Stimulated activated CD4-positive, alpha-beta T cell treated with anti-CD3 and anti-CD28 coated beads, Interleukin-15, amount 100 ng/mL, for 1 hour (primary cell): ENCODE results near the gene GAB3.

Experiments
- DNase-seq, 2 donors: peaks; one replicate each; pipeline ENCODE4 v3.0.0-alpha.2; 2020; ENCODE audit warnings: low read depth in 1 of 2, low spot score in 1 of 2

The GAB3 gene, protein sequence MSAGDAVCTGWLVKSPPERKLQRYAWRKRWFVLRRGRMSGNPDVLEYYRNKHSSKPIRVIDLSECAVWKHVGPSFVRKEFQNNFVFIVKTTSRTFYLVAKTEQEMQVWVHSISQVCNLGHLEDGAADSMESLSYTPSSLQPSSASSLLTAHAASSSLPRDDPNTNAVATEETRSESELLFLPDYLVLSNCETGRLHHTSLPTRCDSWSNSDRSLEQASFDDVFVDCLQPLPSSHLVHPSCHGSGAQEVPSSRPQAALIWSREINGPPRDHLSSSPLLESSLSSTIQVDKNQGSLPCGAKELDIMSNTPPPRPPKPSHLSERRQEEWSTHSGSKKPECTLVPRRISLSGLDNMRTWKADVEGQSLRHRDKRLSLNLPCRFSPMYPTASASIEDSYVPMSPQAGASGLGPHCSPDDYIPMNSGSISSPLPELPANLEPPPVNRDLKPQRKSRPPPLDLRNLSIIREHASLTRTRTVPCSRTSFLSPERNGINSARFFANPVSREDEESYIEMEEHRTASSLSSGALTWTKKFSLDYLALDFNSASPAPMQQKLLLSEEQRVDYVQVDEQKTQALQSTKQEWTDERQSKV

DNA sequence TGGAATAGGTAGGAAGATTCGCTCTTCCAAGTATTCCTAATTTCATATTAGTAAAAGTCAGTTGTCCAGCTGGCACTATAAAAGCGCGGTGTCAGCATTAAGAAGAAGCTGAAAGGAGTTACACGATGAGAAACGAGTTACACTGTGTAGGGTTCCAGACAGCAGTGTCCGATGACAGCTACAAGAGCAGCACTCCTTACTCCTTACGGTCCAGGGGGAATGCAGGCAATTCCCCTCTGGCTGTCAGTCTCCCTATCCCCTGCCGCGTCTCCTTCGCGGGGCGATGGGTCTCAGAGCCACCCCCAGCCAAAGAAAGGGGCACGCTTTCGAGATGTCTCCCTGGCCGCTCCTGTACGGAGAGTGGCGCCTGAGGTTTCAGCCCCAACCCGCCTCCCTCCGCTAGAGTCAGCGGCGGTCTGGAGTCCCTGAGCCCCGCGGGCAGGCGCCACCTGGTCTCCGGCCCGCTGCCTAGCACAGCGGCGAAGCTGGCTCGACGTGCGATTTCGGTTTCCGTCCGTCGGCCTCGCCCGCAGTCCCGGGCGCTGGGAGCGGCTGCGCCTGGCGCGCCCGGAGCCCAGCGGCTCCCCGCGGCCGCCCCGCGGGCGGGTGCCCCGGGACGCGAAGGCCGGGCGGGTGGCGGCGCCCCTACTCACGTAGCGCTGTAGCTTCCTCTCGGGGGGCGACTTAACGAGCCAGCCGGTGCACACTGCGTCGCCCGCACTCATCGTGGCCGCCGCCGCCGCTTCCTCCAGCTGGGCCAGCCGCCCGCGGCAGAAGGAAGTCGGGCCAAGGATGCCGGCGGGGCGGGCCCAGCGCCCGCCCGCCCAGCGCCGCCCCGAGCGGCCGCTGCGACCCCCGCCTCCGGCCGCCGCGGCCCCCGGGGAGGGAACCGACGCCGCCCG, at the start of gene GAB3:
Gene GAB3 (minus strand): TSS at position 777 of the 902 bp plus-strand sequence. CDS start 52 bp downstream, at position 725.
- no peak for DNase-seq

DNA sequence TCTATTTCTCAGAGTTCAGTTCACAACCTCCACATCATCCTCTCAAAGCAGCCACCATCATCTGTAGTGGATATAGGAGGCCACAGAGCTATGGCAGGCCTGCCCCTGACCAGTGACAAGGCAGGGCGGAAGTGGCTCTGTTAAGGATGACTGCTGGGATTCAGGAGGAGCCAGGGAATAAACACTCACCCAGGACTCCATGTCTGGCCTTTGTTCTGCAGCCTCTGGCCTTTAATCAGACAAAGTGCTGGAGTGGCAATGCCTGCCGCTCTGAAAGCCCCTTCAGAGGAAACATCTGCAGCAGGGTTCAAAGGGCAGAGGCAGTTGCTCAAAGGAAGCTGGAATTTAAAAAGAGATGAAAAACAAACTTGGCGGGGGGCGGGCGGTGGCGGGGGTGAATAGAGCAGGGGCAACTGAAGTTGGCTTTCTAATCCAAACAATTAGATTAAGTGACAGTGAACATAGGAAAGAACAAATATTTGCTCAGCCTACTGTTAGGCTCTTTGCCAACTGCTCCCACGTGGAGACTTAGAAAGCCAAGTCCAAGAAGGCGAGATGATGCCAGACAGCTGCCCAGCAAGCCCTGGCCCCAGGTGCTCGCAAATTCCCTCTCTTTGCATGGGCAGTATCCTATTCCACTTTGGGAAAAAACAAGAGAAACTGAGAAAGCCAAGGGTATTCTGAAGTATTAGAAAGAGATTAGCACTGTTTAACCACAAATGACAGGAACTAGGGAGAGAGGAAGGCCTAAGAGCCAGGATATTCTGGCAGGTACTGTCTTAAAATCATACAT, 48.9 kb upstream of the GAB3 start:
- no peak for DNase-seq

DNA sequence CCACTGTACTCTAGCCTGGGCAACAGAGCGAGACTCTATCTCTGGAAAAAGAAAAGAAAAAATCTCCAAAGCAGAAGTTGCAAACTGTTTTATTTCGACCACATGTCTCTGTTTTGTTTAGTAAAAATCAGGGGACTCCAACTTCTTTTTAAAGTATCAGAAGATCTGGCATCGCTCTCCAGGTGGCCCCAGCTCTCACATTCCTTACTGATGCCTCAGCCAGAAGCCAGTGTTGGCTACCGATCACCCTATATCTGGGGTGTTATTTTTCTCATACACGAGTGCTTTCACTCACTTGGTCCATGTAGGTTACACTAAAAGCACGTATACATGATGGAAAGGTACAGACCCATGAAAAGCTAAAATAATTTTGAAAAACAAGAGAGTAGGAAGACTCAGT, 46.1 kb upstream of the GAB3 start:
- no peak for DNase-seq

DNA sequence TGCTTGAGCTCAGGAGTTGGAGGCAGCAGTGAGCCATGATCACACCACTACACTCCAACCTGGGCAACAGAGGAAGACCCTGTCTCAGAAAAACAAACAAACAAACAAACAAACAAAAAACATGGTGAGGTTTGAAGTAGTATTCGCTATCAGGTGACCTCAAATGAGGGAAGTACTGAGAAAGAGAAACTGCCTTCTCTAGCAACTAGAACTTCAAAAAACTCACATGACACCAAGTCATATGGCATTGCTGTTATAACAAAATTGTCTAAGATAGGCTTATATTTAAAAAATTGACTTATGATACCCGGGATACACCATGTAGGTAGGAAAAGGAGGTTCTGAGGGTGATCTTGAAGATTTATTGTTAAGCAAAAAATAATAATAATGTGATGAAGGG, 44.1 kb upstream of the GAB3 start:
- DNase-seq = no peak

DNA sequence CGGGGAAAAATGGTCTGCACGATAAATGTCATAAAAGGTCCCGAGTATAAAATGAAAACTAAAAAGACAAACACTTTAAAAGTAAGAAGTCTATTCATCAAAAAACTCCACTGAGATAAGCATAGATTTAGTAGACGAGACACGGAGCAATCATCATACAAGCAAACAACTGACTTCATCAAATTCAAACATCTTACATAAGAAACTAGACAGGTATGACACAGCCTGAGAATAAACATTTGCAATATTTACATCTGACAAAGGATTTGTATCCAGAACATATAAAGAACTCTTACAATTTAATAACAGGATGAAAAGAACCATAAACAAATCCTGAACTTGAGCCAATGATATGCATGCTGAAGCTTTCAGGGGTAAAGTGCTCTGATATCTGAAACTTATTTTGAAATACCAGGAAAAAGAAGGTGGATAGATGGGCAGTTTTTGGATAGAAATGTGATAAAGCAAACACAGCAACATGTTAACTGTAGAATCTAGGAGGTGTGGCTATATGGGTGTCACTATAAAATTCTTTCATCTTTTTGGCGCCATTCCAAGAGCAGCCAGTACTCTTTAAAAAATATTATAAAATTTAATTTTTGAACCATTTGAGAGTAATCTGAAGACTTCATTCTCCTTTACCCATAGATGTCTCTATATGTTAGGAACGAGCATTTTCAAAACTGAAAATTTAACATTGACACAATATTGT, 42.4 kb upstream of the GAB3 start:
- no peak for DNase-seq

DNA sequence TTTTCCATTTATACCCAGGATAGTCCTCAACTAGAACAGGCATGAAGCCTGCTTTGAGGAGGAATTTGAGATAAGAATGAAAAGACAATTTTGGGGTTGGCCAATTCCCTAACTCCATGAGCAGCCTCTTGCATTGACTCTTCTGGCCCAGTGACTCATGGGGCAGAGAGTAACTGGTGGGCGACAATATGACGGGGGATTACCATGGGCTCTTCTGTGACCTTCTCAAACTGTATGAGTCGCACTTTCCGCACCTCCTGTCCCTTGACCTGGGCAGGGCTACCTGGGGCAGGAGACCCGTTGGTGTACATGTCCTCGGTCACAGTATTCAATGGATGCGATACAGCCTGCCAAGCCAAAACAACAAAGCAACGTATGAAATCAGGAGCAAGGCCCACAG, 41.1 kb upstream of the GAB3 start:
- DNase-seq = no peak

DNA sequence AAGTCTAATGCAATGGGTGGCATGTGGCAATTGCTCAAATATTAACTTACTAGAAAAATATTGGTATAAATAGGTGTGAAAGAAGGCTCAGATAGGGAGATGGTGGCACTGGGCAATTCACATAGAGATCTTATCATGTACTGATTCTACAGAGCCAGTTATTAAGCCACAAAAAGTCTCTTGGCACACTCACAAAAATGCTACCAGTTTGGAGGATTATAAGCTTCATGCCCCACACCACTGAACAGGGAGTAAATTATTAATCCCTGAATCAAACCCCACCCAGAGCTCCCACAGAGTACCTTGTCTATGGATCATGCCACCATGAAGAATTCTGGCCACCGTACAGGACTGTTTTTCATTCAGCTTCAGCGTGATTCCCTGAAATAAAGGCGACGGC, 40.6 kb upstream of the GAB3 start:
- DNase-seq = no peak

DNA sequence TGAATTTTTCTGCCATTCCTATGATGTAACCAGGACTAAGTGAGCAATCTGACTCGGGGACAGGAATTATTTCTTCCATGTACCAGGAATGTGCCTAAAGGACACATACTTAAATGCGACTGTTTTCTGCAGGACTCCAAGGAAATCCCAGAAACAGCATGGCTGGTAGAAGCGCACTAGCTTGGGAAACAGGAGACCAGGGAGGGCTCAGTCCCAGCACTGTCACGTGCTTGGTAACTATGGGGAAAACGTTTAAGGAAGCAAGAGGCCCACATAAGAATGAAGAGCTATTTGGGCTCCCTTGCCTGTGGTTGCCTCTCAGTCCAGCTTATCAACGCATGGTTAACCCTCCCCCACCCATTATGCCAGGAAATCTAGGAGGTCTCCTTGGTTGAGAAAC, 34.8 kb upstream of the GAB3 start:
- no peak for DNase-seq

DNA sequence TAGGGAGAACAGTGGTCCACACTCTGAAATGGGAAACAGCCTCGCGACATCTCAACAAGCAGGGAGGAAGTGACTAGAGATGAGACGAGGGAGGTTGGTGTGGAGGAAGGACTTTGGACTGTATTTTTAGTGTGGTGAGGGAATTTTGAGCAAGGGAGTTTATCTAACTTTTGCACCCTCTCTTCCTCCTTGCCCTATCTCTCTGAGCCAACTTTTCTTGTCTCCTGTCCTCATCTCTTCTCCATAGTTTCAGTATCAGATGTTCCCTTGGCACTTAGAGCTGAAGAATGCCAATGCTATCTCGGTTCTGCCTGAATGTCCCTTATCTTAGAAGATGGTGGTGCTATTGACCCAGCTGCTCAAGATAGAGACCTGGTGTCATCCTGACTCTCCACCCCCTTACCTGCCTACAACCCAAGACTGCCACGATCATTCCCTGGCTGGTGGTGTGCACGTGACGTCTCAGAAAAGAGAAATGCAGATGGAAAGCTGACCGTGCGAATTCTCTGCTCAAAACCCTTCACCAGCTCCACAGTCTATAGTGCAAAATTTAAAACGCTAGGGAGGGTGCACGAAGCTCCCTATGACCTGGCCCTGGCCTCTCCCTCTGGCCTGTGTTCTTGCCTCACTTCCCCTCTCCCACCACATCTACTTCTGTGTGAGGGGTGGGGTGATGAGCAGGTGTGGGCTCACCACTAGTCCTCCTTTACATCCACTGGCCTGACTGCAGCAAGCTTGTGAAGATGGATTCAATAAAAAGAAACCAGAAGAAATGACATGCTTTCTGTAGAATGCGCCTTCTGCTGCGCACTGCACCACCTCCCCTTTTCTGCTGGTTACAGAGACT, 33.5 kb upstream of the GAB3 start:
- DNase-seq = no peak

DNA sequence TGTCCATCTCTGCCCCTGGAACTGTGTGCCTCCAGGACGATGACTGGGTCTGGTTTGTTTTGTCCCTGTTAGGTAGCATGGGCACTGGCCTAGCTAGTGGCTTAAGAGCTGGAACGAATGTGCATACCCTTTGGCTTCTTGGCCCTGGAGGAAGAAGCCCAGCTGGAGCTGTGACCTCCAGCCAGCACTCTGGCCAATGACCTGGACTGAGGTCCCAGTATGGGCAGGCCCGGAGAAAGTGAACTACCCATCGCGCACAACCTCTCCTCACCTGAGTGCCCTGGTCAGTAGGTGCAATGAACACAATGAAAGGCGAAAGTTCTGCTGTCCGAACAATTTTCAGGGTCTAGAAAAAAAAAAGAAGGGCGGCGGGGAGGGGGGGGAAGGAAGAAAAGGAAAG, 30.1 kb upstream of the GAB3 start:
- no peak for DNase-seq

DNA sequence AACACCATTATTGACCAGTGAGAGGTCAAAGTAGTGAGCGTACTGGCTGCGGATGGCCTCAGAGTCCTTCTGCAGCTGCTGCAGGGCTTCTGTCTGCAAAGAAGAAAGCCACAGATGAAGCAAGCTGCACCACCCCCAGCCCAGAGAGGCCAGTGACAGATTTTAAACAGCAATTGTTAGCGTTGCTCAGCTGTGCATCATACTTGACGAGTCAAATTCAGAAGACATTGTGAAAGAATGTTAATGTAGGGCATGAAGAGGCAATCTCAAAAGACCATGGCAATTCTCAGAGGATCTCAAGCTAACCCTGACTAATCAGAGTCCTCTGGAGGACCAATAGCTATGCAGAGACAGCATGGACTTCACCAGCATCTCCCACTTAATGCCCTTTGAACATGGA, 28.4 kb upstream of the GAB3 start:
- DNase-seq = no peak

DNA sequence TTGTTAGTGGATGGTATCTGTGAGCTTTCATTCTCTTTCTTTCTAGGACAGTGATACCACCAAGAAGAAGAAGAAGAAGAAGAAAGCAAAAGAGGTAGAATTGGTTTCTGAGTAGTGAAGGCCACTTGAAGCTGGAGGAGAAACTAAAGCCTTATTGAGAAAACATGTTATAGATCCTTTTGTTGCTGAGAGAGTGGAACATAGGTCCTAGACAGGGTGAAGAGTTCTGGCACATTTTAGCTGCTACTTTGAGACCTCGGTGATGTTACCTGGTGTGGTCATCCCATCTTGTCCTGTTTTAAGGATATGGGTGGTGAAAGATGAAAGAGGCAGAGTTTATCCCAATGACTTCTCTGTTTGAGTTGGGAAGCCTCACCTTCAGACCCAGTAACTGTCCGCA, 25.9 kb upstream of the GAB3 start:
- no peak for DNase-seq

DNA sequence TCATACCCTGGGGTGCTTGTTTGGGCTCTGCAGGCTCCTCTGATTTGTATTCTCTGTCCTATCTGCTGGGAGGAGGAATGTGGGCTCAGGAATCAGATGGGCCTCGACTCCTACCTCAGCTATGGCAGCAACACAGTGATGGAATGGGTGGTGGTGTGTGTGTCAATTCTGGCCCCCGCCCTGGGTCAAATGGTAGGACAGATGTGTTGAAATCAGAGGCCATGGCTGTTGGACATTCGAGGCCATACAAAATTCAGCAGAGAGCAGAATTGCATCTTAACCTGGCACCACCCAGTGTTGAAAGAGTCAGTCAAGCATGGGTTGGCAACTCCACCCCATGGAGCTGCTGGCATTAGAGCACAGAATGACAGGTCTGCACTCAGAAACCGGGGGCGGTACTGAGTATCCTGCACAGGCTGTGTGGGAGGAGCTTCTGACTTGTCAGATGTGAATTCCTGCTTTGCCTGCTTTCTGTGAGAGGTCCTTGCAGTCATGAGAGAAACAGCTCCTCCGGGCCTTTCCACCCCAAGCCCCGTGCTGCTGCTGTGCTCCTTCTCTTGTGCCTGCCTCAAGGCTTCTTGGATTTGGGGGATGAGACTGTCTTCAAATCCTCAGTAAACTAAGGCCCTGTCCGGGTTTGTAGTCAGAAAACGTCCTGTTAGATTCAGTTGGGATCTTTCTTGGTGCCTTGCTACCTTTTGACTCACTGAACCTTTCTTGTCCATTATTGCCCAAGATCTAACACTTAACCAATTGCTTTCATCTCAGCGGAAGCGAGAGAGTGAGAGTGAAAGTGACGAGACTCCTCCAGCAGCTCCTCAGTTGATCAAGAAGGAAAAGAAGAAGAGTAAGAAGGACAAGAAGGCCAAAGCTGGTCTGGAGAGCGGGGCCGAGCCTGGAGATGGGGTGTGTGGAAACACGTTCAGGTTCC, 24.8 kb upstream of the GAB3 start:
- DNase-seq = no peak

DNA sequence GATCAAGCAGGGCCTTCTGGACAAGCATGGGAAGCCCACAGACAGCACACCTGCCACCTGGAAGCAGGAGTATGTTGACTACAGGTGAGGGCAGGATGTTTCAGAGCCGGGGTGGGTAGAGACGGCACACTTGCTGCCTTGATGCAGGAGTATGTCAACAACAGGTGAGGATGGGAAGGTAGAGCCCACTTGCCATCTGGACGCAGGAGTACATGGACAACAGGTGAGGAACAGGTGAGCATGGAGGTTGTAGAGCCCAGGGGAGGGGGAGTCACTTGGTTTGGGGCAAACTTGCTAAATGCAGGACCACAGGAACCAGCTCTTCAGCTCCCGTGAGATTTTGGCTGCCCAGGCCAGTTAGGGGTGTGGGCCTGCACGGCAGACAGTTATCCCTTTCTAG, 23.7 kb upstream of the GAB3 start:
- DNase-seq = no peak

DNA sequence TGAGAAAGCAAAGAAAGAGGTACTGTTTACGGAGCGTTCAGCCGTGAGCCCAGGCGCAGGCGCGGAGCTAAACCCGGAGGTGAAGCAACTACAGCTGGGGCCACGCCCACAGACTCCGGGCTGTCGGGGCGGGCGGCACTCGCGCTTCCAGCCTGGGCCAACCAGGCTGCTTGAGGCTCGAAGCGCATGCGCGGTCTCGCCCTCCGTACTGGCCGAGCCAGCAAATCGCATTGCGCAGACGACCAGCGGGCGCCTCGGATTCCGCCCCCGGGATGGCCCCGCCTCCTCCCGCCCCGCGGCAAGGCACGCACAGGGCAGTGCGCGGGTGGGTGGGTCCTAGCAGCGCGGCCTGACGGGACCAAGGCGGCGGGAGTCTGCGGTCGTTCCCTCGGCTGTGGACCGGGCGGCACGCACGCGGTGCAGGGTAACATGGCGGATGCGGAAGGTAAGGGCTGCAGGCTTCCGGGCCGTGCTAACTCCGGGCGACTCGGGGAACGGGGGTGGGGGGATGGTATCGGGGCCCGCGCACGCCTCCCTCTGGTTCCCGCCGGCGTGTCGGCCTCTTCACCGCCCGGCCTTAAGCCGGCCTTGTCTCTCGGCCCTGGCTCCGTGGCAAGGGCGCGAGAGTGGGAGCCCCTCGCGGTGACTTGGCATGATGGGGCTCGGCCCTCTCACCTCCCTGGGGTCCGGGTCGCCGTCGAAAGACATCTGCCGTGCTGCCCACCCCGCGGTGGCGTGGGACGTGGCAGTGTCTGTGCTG, 11.8 kb upstream of the GAB3 start, which contains the start of gene DKC1:
Gene DKC1 (plus strand): TSS at position 328 of the 760 bp plus-strand sequence. CDS start 102 bp downstream, at position 430.
- DNase-seq = peak; percentile 87 to 91

DNA sequence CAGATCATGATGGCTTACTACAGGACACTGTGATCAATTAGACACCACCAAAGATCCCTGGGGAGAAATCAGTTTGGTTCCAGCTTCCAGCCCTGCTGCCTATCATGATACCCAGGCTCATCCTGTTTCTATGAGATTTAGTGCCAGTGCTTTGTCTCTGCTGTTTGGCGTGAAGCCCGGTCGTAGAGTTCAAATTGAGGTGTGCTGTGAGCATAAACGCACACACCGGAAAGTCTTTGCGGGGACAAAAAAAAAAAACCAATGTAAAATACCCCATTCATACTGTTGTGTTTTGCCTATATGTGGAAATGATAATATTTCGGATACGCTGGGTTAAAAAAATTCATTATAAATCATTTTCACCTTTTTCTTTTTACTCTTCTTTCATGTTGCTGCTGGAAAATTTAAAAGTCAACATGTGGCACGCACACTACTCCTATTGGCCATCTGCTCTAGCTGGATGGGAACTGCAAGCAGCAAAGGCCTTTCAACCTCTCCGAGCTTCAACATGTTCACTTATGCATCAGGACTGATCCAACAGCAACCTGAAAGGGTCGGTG, 11.2 kb upstream of the GAB3 start:
- no peak for DNase-seq

DNA sequence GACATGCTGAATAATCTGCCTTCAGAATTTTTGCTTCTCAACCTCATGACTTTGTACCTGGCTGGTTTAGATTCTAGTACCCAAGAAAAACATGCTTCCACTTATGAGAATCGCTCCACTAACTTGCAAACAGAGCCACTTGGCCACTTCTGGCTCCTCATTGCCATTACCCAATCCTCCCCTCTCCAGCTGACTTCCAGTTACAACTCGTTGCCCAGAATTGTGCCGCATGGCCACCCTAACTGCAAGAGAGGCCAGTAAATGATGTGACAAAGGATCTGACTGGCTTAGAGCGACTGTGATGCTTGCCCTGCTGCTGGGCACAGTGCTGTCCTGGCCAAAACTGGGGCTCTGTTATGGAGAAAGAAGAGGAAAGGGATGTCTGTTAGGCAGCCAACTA, 7.8 kb upstream of the GAB3 start:
- no peak for DNase-seq
